ENCODE measurements around the gene RBFOX2.

GRCh38 chr22:36032611-36033010 is 4.0 kb upstream of the RBFOX2 start:
- no peak for TF ChIP-seq CTCF (IDR thresholded peaks at IDR 0.05)
- TF ChIP-seq POLR2A (IDR thresholded peaks at IDR 0.05), result no peak
- TF ChIP-seq POLR2AphosphoS5 (IDR thresholded peaks at IDR 0.05; ENCODE audit: insufficient read depth in 1 of 2, low read depth in 1 of 2), result no peak
